ENCODE measurements around the gene CALCR.

DNA sequence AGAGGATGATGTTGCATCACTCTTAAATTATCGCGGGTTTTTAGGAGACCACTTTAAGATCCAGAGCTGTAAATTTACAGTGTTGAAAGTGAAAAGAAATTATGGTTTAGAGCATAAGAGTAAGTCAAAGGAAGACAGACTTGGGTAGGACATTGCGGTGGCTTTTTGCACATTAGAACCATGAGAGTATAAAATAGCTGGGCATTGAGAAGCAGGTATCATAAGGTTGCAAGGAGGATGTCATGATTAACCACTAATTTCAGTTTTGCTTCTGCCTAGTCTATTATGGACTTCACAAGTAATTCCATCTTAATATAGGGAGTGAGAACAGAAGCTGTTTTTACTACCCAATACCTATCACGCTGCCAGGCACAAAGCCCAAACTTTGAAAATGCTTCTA lies 57.7 kb downstream of the CALCR start:
- no peak for TF ChIP-seq EZH2phosphoT487 (IDR thresholded peaks at IDR 0.05; ENCODE audit: borderline replicate concordance, low read length)
- TF ChIP-seq CTCF (conservative IDR thresholded peaks at IDR 0.05; ENCODE audit: low read depth, low read length): no peak
